GM03348 (cell line): ENCODE measurements around the gene SP2.

Experiments
- DNase-seq: peaks from one replicate; pipeline ENCODE4 v3.0.0; 2012; ENCODE audit warnings: low spot score

SP2 gene

GRCh38 chr17:47895856-47896671 is at the start of gene SP2:
TSS of gene SP2 (plus strand) at chr17:47896236. CDS start at chr17:47896287, 51 bp downstream.
- DNase-seq: peak; percentile 99

- DNase-seq: no peak
These were observed 49.2 kb upstream of the SP2 start for GRCh38 chr17:47846716-47847340.

GRCh38 chr17:47847341-47848197 is 48.5 kb upstream of the SP2 start:
- no peak for DNase-seq

- DNase-seq: no peak
These were observed 47.9 kb upstream of the SP2 start for GRCh38 chr17:47848198-47848513.

GRCh38 chr17:47850373-47850691 is 45.7 kb upstream of the SP2 start:
- no peak for DNase-seq

- DNase-seq: peak; percentile 85
These were observed 45.1 kb upstream of the SP2 start, which contains the start of gene SP6 for GRCh38 chr17:47850692-47851573. TSS of gene SP6 (minus strand) at chr17:47851163. CDS start at chr17:47848429, 2,734 bp downstream.

- no peak for DNase-seq
These were observed 44.3 kb upstream of the SP2 start for GRCh38 chr17:47851764-47852112.

- DNase-seq: no peak
These were observed 43.7 kb upstream of the SP2 start for GRCh38 chr17:47852113-47852949.

- no peak for DNase-seq
These were observed 42.4 kb upstream of the SP2 start for GRCh38 chr17:47853616-47854015.

- no peak for DNase-seq
These were observed 40.3 kb upstream of the SP2 start for GRCh38 chr17:47855737-47856136.

GRCh38 chr17:47856830-47857229 is 39.2 kb upstream of the SP2 start:
- no peak for DNase-seq

GRCh38 chr17:47857551-47858455 is 38.2 kb upstream of the SP2 start:
- no peak for DNase-seq

GRCh38 chr17:47860386-47860785 is 35.6 kb upstream of the SP2 start:
- no peak for DNase-seq

GRCh38 chr17:47862621-47863440 is 33.2 kb upstream of the SP2 start:
- peak; percentile 84 for DNase-seq

- peak; percentile 22 for DNase-seq
These were observed 31.2 kb upstream of the SP2 start for GRCh38 chr17:47864791-47865216.

- DNase-seq: no peak
These were observed 29.1 kb upstream of the SP2 start for GRCh38 chr17:47866941-47867340.

- no peak for DNase-seq
These were observed 28.1 kb upstream of the SP2 start for GRCh38 chr17:47867813-47868533.

- no peak for DNase-seq
These were observed 26.9 kb upstream of the SP2 start for GRCh38 chr17:47869114-47869513.
